Keratinocyte (primary cell): Measurements from ENCODE around the gene LPIN1. TPM values are rescaled to one million over a fixed set of nuclear protein-coding genes. Genes with fewer than 3 reads are reported as not detected.

ENCODE experiments used
- DNase-seq: peaks from one replicate; pipeline ENCODE4 v3.0.0-alpha.2; 2011; ENCODE audit warnings: low read depth, missing footprints, low spot score
- FAIRE-seq: peaks from 2 replicates; lab custom pipeline; 2011; peaks lifted over from hg19 to GRCh38; lab: Jason Lieb, UNC
- H2AFZ ChIP-seq: 2 replicates; pipeline ENCODE4 v1.6.0; 2012; ENCODE audit warnings: low read length, control low read depth, inconsistent platforms; ENCODE audit not compliant: control insufficient read depth
- H3K27ac ChIP-seq: 2 replicates; pipeline ENCODE4 v1.5.1; 2011; ENCODE audit warnings: low read length; ENCODE audit not compliant: control insufficient read depth, insufficient read depth
- H3K27me3 ChIP-seq: 3 replicates; pipeline ENCODE4 v1.6.0; 2011; ENCODE audit warnings: low read length; ENCODE audit not compliant: control insufficient read depth, insufficient read depth; ENCODE audit errors: extremely low read depth
- H3K36me3 ChIP-seq, 2 experiments: 2 replicates in 1 of 2; 3 replicates in 1 of 2; pipeline ENCODE4 v1.5.1; 2011; ENCODE audit warnings: low read length in 2 of 2, mild to moderate bottlenecking in 1 of 2; ENCODE audit not compliant: control insufficient read depth in 2 of 2, insufficient read depth in 2 of 2; ENCODE audit errors: extremely low read depth in 1 of 2
- H3K4me1 ChIP-seq: 3 replicates; pipeline ENCODE4 v1.5.1; 2011; ENCODE audit warnings: low read length; ENCODE audit not compliant: control insufficient read depth, insufficient read depth; ENCODE audit errors: extremely low read depth
- H3K4me2 ChIP-seq: 3 replicates; pipeline ENCODE4 v1.6.0; 2011; ENCODE audit warnings: low read depth, low read length; ENCODE audit not compliant: control insufficient read depth, insufficient read depth; ENCODE audit errors: extremely low read depth
- H3K4me3 ChIP-seq, 3 experiments: fragments of 200-600 bp in 1 of 3; sonication (generic) in 1 of 3; 2 replicates in 2 of 3; 3 replicates in 1 of 3; pipeline ENCODE4 v1.5.1; 2011 to 2016; ENCODE audit warnings: low read length in 3 of 3, mild to moderate bottlenecking in 3 of 3, control low read depth in 2 of 3, inconsistent platforms in 1 of 3, low read depth in 1 of 3, mixed read lengths in 1 of 3, mixed run types in 1 of 3, moderate library complexity in 1 of 3; ENCODE audit not compliant: control insufficient read depth in 2 of 3, insufficient read depth in 2 of 3; ENCODE audit errors: extremely low read depth in 1 of 3
- H3K79me2 ChIP-seq: 2 replicates; pipeline ENCODE4 v1.6.0; 2012; ENCODE audit warnings: low read length; ENCODE audit not compliant: control insufficient read depth, insufficient read depth
- H3K9ac ChIP-seq: 3 replicates; pipeline ENCODE4 v1.6.0; 2011; ENCODE audit warnings: low read length; ENCODE audit not compliant: control insufficient read depth, insufficient read depth; ENCODE audit errors: extremely low read depth
- H3K9me1 ChIP-seq: 3 replicates; pipeline ENCODE4 v1.6.0; 2011; ENCODE audit warnings: low read length; ENCODE audit not compliant: control insufficient read depth, insufficient read depth; ENCODE audit errors: extremely low read depth
- H3K9me3 ChIP-seq: 2 replicates; pipeline ENCODE4 v1.5.1; 2012; ENCODE audit warnings: low read depth, low read length; ENCODE audit not compliant: control insufficient read depth
- H4K20me1 ChIP-seq: 3 replicates; pipeline ENCODE4 v1.6.0; 2011; ENCODE audit warnings: low read length; ENCODE audit not compliant: control insufficient read depth, insufficient read depth; ENCODE audit errors: extremely low read depth
- EZH2 ChIP-seq: IDR thresholded peaks from one replicate; pipeline ENCODE4 v1.6.1; 2012; ENCODE audit warnings: inconsistent platforms, mild to moderate bottlenecking, low read length, moderate library complexity
- dilution Hi-C: fragments of 300-500 bp; cut with MboI; formaldehyde crosslinking; loops from one replicate; pipeline ENCODE4 v1.7.0; 2020; ENCODE audit warnings: low sequenced_read_pairs; ENCODE audit not compliant: extremely low pct_ligation_motif_present
- polyA plus RNA-seq, 5 experiments: library from polyadenylated mRNA; depleted of rRNA in 3 of 5; stranded (reverse) in 3 of 5; stranded (forward) in 1 of 5; unstranded in 1 of 5; fragments of >200 nt; gene quantifications; 1 replicate in 1 of 5; 2 replicates in 3 of 5; 3 replicates in 1 of 5; pipeline versions ENCODE4 v1.2.1 to v1.2.3, GENCODE V29; 2011 to 2012; ENCODE audit warnings: missing spikeins in 2 of 5, low read depth in 1 of 5, low replicate concordance in 1 of 5
- TF ChIP-seq, protein P1 (sequence below), 3 experiments: IDR thresholded peaks in 1 of 3; conservative IDR thresholded peaks in 1 of 3; optimal IDR thresholded peaks in 1 of 3; 2 replicates in 2 of 3; 3 replicates in 1 of 3; pipeline versions ENCODE3 to v1.5.1; 2011; ENCODE audit warnings: low read length in 3 of 3, mild to moderate bottlenecking in 3 of 3, moderate library complexity in 2 of 3, control low read depth in 1 of 3, inconsistent platforms in 1 of 3; ENCODE audit not compliant: insufficient read depth in 2 of 3; ENCODE audit errors: extremely low read depth in 1 of 3

Gene LPIN1
- polyA plus RNA-seq, 1 donor (not counting 4 experiments of a cell fraction or from before 2014, with no cell fraction given), result 79.6 TPM

DNA sequence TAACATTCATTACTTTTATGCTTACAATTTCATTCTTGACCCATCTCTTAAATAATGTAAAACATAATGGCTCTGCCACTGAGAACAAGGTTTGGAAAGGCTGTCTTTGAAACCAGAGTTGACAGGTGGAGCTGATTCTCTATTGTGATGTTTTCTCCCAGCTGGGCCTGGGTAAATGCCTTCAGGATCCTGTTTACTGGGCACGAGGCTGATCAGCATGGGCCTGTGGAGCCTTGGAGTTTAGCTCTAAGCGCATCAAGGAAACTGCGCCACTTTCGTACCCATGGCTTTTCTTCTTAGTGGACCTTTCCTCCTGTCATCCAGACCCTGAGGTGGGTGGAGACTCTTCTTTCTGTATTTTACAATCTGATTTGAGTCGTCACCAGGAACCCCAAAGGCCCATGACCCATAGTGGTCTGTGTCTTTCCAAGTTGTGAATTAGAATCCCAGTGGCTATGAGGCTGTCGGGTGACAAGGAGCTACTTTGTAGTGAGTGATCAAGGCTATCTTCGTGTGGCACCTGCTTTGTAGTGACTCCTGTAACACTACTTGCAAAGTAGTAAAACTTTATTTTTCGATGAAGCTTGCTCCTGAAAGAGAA, 123.1 kb downstream of the LPIN1 start:
- H3K79me2 ChIP-seq, result no peaks in the 10 kb centered on the region
- no peaks in the 10 kb centered on the region for H3K36me3 ChIP-seq
- H3K27ac ChIP-seq, result no peak overlapping the region
- H2AFZ ChIP-seq, result no peak overlapping the region
- TF ChIP-seq, protein P1, sequence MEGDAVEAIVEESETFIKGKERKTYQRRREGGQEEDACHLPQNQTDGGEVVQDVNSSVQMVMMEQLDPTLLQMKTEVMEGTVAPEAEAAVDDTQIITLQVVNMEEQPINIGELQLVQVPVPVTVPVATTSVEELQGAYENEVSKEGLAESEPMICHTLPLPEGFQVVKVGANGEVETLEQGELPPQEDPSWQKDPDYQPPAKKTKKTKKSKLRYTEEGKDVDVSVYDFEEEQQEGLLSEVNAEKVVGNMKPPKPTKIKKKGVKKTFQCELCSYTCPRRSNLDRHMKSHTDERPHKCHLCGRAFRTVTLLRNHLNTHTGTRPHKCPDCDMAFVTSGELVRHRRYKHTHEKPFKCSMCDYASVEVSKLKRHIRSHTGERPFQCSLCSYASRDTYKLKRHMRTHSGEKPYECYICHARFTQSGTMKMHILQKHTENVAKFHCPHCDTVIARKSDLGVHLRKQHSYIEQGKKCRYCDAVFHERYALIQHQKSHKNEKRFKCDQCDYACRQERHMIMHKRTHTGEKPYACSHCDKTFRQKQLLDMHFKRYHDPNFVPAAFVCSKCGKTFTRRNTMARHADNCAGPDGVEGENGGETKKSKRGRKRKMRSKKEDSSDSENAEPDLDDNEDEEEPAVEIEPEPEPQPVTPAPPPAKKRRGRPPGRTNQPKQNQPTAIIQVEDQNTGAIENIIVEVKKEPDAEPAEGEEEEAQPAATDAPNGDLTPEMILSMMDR (optimal IDR thresholded peaks at IDR 0.05 in 1 of 3, IDR thresholded peaks at IDR 0.05 in 1 of 3, conservative IDR thresholded peaks at IDR 0.05 in 1 of 3; ENCODE audit: extremely low read depth in 1 of 3, insufficient read depth in 2 of 3, low read length in 3 of 3), result no peak
- no peak for TF ChIP-seq EZH2
- H3K4me1 ChIP-seq, result no peaks in the 10 kb centered on the region
- H3K4me3 ChIP-seq, result no peak overlapping the region
- H3K9me3 ChIP-seq, result no peaks in the 10 kb centered on the region
- no peak overlapping the region for H3K4me2 ChIP-seq
- DNase-seq (no peak), FAIRE-seq (no peak)
- no peaks in the 10 kb centered on the region for H3K27me3 ChIP-seq
- no peaks in the 10 kb centered on the region for H4K20me1 ChIP-seq
- dilution Hi-C loops, result no loop called here
- no peak overlapping the region for H3K9ac ChIP-seq
- no peaks in the 10 kb centered on the region for H3K9me1 ChIP-seq

DNA sequence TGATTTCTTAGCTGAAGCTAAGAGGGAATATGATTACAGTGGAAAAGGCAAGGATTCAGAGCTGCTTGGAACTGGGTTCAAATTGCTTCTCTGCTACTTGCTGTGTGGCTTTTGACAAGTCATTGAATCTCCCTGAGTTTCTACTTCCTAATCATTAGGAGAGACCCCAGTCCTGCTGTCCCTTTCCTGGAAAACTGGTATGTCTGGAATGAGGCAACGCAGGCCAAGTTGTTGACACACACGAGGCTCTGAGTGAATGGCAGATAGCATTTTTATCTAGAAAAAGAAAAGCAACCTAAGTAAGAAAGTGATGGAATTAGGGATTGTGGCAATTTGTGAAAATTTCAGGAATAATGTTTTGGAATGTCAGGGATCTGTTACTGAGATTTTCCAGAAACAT, 123.6 kb downstream of the LPIN1 start:
- no peak for FAIRE-seq
- H3K4me3 ChIP-seq, result no peak overlapping the region
- no peaks in the 10 kb centered on the region for H3K79me2 ChIP-seq
- no peak overlapping the region for H2AFZ ChIP-seq
- no peaks in the 10 kb centered on the region for H3K9me3 ChIP-seq
- no peak for DNase-seq
- TF ChIP-seq EZH2, result no peak
- TF ChIP-seq, protein P1 (optimal IDR thresholded peaks at IDR 0.05 in 1 of 3, IDR thresholded peaks at IDR 0.05 in 1 of 3, conservative IDR thresholded peaks at IDR 0.05 in 1 of 3; ENCODE audit: extremely low read depth in 1 of 3, insufficient read depth in 2 of 3, low read length in 3 of 3), result no peak
- no peaks in the 10 kb centered on the region for H3K36me3 ChIP-seq
- H3K27ac ChIP-seq, result no peak overlapping the region
- dilution Hi-C loops, result no loop called here
- no peaks in the 10 kb centered on the region for H4K20me1 ChIP-seq
- no peak overlapping the region for H3K9ac ChIP-seq
- H3K4me1 ChIP-seq, result no peaks in the 10 kb centered on the region
- no peaks in the 10 kb centered on the region for H3K9me1 ChIP-seq
- no peaks in the 10 kb centered on the region for H3K27me3 ChIP-seq
- H3K4me2 ChIP-seq, result no peak overlapping the region
